GM19099 (cell line): Measurements from ENCODE around the gene SLC35G6.

Experiments
- POLR2A ChIP-seq: IDR thresholded peaks from 3 replicates; pipeline ENCODE4 v1.6.1; 2011; ENCODE audit warnings: low read depth; ENCODE audit not compliant: insufficient read length; ENCODE audit errors: extremely low read depth

Gene SLC35G6

GRCh38 chr17:7486181-7486580 lies 4.9 kb downstream of the SLC35G6 start:
- TF ChIP-seq POLR2A: no peak

DNA sequence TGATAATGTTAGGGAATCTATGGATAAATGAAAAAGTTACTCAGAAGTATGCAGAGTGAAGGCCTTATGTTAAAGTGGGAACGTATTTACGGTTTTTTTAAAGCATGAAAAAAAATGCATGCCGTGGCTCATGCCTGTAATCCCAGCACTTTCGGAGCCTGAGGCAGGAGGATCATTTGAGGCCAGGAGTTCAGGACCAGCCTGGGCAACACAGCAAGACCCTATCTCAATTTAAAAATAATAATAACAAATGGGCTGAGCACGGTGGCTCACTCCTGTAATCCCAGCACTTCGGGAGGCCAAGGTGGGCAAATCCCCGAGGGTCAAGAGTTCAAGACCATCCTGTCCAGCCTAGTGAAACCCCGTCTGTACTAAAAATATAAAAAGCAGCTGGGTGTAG lies 8.9 kb downstream of the SLC35G6 start:
- no peak for TF ChIP-seq POLR2A

DNA sequence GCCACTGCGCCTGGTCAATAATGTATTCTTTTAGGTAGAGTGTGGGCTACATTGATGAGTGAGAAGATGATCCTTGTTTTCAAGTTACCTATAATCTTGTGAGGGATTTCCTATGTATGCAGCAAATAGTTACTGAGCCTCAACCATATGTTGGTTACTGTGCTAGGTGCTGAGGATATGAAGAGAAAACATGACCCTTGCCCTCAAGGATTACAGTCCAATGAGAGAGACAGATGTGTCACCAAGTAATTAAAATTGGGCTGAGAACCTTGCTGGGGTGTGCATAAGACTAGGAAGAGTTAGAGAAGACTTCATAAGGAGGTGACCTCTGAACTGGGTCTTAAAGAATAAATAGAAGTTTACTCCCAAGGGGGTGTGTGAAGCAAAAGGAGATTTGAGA lies 10.3 kb downstream of the SLC35G6 start:
- no peak for TF ChIP-seq POLR2A

DNA sequence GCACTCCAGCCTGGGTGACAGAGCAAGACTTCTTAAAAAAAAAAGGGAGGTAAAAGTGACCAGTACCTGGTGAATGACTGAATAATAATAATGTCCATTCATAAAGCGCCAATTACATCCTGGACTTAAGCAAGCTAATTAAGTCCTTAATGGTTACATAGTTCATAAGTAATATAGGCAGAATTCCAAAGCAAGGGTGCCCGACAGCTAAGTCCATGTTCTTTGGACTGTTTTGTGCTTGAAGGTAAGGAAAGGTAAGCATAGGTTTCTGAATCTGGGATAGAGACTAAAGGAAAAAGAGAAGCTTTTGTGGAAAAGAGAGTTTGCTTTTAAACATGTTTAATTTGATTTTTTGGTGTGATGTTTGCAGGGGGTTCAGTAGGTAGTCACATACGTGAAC lies 12.7 kb downstream of the SLC35G6 start:
- no peak for TF ChIP-seq POLR2A

GRCh38 chr17:7495906-7496434 lies 14.7 kb downstream of the SLC35G6 start:
- TF ChIP-seq POLR2A: no peak

DNA sequence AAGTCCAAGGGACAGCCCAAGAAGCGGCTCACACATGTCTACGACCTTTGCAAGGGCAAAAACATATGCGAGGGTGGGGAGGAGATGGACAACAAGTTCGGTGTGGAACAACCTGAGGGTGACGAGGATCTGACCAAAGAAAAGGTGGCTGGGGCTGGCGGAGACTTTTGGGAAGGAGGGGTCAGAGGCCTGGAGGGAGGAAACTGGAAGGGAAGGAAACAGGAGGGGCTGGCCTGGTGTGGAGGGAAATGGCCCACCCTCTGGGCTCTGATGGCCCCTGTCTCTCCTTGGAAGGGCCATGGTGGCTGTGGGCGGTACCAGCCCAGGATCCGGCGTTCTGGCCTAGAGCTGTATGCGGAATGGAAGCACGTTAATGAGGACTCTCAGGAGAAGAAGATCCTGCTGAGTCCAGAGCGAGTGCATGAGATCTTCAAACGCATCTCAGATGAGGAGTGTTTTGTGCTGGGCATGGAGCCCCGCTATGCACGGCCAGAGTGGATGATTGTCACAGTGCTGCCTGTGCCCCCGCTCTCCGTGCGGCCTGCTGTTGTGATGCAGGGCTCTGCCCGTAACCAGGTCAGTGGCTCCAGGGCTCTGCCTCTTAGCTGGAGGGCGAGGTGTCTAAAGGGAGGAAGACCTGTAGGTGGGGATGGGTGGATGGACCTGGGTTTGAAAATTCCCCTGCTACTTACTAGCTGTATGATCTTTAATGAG lies 15.4 kb downstream of the SLC35G6 start:
- no peak for TF ChIP-seq POLR2A

- no peak for TF ChIP-seq POLR2A
These were observed 16.0 kb downstream of the SLC35G6 start for GRCh38 chr17:7497228-7497627.

GRCh38 chr17:7497636-7498035 lies 16.4 kb downstream of the SLC35G6 start:
- no peak for TF ChIP-seq POLR2A

GRCh38 chr17:7499161-7499560 lies 17.9 kb downstream of the SLC35G6 start:
- TF ChIP-seq POLR2A: no peak

DNA sequence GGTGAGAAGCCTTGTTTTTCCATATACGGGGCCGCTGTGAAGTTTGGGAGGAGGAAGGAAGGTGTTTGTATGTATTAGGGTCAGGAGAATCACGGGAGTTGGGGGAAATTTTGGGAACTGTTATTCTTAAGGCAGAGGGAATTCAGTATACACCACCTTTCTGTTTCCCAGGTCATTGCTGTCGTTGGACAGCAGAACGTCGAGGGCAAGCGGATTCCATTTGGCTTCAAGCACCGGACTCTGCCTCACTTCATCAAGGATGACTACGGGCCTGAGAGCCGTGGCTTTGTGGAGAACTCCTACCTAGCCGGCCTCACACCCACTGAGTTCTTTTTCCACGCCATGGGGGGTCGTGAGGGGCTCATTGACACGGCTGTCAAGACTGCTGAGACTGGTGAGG lies 20.5 kb downstream of the SLC35G6 start:
- TF ChIP-seq POLR2A: no peak

- TF ChIP-seq POLR2A: no peak
These were observed 21.1 kb downstream of the SLC35G6 start for GRCh38 chr17:7502171-7502847.

GRCh38 chr17:7502987-7503386 lies 21.7 kb downstream of the SLC35G6 start:
- no peak for TF ChIP-seq POLR2A

DNA sequence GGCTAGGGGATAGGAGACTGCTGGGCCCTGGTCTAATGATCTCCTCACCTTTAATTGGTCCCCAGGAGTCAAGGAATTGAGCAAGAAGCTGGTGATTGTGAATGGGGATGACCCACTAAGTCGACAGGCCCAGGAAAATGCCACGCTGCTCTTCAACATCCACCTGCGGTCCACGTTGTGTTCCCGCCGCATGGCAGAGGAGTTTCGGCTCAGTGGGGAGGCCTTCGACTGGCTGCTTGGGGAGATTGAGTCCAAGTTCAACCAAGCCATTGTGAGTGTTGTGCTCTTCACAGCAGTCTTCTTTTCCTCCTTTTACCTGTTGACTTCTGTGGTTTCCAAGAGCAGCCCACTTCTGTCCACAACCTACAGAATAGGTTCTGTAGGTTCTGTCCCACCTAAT lies 22.3 kb downstream of the SLC35G6 start:
- no peak for TF ChIP-seq POLR2A

- TF ChIP-seq POLR2A: no peak
These were observed 26.9 kb downstream of the SLC35G6 start for GRCh38 chr17:7508145-7508544.

DNA sequence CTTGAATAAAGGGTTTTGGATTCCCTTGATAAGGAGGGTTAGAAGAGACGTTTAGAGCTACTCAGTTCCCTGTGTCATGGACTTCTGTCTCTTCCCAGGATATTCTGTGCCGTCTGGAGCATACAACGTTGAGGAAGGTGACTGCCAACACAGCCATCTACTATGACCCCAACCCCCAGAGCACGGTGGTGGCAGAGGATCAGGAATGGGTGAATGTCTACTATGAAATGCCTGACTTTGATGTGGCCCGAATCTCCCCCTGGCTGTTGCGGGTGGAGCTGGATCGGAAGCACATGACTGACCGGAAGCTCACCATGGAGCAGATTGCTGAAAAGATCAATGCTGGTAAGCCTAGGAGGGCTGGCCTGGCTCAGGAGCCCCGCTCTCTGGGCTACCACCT lies 27.6 kb downstream of the SLC35G6 start:
- TF ChIP-seq POLR2A: no peak

GRCh38 chr17:7509937-7510336 lies 28.7 kb downstream of the SLC35G6 start:
- no peak for TF ChIP-seq POLR2A
